Tibial nerve (tissue), 3 donors: ENCODE measurements around the gene PAPLN.

Experiments
- CTCF ChIP-seq, 5 experiments: fragments of 200-600 bp in 3 of 5; fragments of 450-650 bp in 2 of 5; sonication (generic) in 3 of 5; IDR thresholded peaks; one replicate each; pipeline ENCODE4 v1.5.1; 2016 to 2019; ENCODE audit warnings: antibody characterized with exemption in 5 of 5, mild to moderate bottlenecking in 3 of 5, moderate library complexity in 2 of 5
- POLR2A ChIP-seq, 2 donors: fragments of 450-650 bp; IDR thresholded peaks; one replicate each; pipeline ENCODE4 v1.6.1; 2017; ENCODE audit warnings: antibody characterized with exemption in 2 of 2, mild to moderate bottlenecking in 2 of 2, moderate library complexity in 2 of 2

- TF ChIP-seq POLR2A (IDR thresholded peaks at IDR 0.05) (no peak), CTCF (IDR thresholded peaks at IDR 0.05) (no peak)
Observed at GRCh38 chr14:73290279-73290678, 53.0 kb downstream of the PAPLN start.
